Neural progenitor cell (in vitro differentiated cells): ENCODE results near the gene C17orf100. TPM values are rescaled to one million over a fixed set of nuclear protein-coding genes. Genes with fewer than 3 reads are reported as not detected.

Source experiments
- DNase-seq: peaks from one replicate; pipeline ENCODE4 v3.0.0-alpha.2; 2016; ENCODE audit warnings: low spot score
- H2AFZ ChIP-seq: fragments of 200-600 bp; sonication (generic); replicated peaks from 2 replicates; pipeline ENCODE4 v1.6.1; 2016; ENCODE audit warnings: antibody characterized with exemption
- H3F3A ChIP-seq: fragments of 200-600 bp; sonication (generic); 2 replicates; pipeline ENCODE4 v1.6.1; 2016; ENCODE audit warnings: antibody characterized with exemption, low read depth
- H3K27ac ChIP-seq: fragments of 200-600 bp; sonication (generic); 2 replicates; pipeline ENCODE4 v1.5.1; 2016; ENCODE audit warnings: mild to moderate bottlenecking
- H3K27me3 ChIP-seq: fragments of 200-600 bp; sonication (generic); 2 replicates; pipeline ENCODE4 v1.6.1; 2016; ENCODE audit warnings: mild to moderate bottlenecking, moderate library complexity
- H3K36me3 ChIP-seq: fragments of 200-600 bp; sonication (generic); 2 replicates; pipeline ENCODE4 v1.5.1; 2016
- H3K4me1 ChIP-seq: fragments of 200-600 bp; sonication (generic); 2 replicates; pipeline ENCODE4 v1.6.1; 2016; ENCODE audit warnings: mixed run types
- H3K4me2 ChIP-seq: fragments of 200-600 bp; sonication (generic); 2 replicates; pipeline ENCODE4 v1.6.1; 2016
- H3K4me3 ChIP-seq: fragments of 200-600 bp; sonication (generic); 2 replicates; pipeline ENCODE4 v1.5.1; 2016
- H3K79me2 ChIP-seq: fragments of 200-600 bp; sonication (generic); 2 replicates; pipeline ENCODE4 v1.6.1; 2016; ENCODE audit warnings: low read depth
- H3K9ac ChIP-seq: fragments of 200-600 bp; sonication (generic); 2 replicates; pipeline ENCODE4 v1.6.1; 2016
- H3K9me3 ChIP-seq: fragments of 200-600 bp; sonication (generic); 2 replicates; pipeline ENCODE4 v1.5.1; 2016; ENCODE audit warnings: low read depth
- H4K20me1 ChIP-seq: fragments of 200-600 bp; sonication (generic); 2 replicates; pipeline ENCODE4 v1.6.1; 2016; ENCODE audit warnings: low read depth
- H3K27ac Mint-ChIP-seq: 3 replicates; pipeline ENCODE4 v1.8.0; 2021; ENCODE audit warnings: mixed read lengths
- H3K27me3 Mint-ChIP-seq: 2 replicates; pipeline ENCODE4 v1.8.0; 2022; ENCODE audit warnings: low read depth, mild to moderate bottlenecking, inconsistent platforms, moderate library complexity, mixed read lengths; ENCODE audit not compliant: insufficient read depth
- H3K36me3 Mint-ChIP-seq: 3 replicates; pipeline ENCODE4 v1.8.0; 2021; ENCODE audit warnings: mixed read lengths
- H3K4me1 Mint-ChIP-seq: 3 replicates; pipeline ENCODE4 v1.8.0; 2021; ENCODE audit warnings: mixed read lengths
- H3K4me3 Mint-ChIP-seq: 3 replicates; pipeline ENCODE4 v1.8.0; 2021; ENCODE audit warnings: mild to moderate bottlenecking, moderate library complexity, mixed read lengths
- H3K9me3 Mint-ChIP-seq: 3 replicates; pipeline ENCODE4 v1.8.0; 2020; ENCODE audit warnings: mixed read lengths
- EZH2 ChIP-seq: fragments of 200-600 bp; sonication (generic); IDR thresholded peaks from 2 replicates; pipeline ENCODE4 v1.6.1; 2017; ENCODE audit warnings: antibody characterized with exemption, mild to moderate bottlenecking, moderate library complexity
- EZH2phosphoT487 ChIP-seq: fragments of 200-600 bp; sonication (generic); IDR thresholded peaks from 2 replicates; pipeline ENCODE4 v1.6.1; 2017; ENCODE audit warnings: antibody characterized with exemption
- total RNA-seq: library from RNA; depleted of rRNA; stranded (reverse); fragments of >200 nt; gene quantifications from 2 replicates; pipeline ENCODE4 v1.2.3, GENCODE V29; 2015; ENCODE audit warnings: low replicate concordance
- TF ChIP-seq, protein P1 (sequence below): fragments of 200-600 bp; sonication (generic); IDR thresholded peaks from 2 replicates; pipeline ENCODE4 v1.5.1; 2017; ENCODE audit warnings: antibody characterized with exemption, mild to moderate bottlenecking

The C17orf100 gene
- total RNA-seq, 1 donor from 2014 or later, result 3.8 TPM

DNA sequence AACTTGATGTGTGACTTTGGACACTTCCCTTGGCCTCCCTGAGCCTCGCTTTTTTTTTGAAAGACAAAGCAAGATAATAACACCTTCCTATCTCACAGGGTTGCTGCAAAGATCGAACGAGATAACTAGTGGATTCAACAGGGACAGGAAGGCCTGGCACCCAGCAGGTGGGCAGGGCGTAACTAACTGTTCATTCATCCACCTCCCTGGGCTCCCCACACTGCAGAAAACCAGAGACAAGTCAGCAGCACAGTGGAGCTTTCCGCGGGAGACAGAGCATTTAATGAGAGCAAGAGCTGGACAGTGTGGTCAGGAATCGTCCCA lies 32.9 kb downstream of the C17orf100 start:
- Mint-ChIP-seq H3K36me3 (no peaks in the 10 kb centered on the region), H3K4me3 (no peak overlapping the region), H3K27ac (peak overlapping the region; percentile 7), H3K9me3 (no peaks in the 10 kb centered on the region), H3K4me1 (peaks cover 3% of the 10 kb centered on the region), H3K27me3 (peaks cover 11% of the 10 kb centered on the region)
- H3K27me3 ChIP-seq, result no peaks in the 10 kb centered on the region
- H3K4me2 ChIP-seq, result no peak overlapping the region
- no peak overlapping the region for H3K27ac ChIP-seq
- no peak overlapping the region for H2AFZ ChIP-seq
- no peak overlapping the region for H3K4me3 ChIP-seq
- DNase-seq, result no peak
- H3K4me1 ChIP-seq, result no peaks in the 10 kb centered on the region
- H3K9me3 ChIP-seq, result no peaks in the 10 kb centered on the region
- H3K36me3 ChIP-seq, result no peaks in the 10 kb centered on the region
- H3K79me2 ChIP-seq, result no peaks in the 10 kb centered on the region
- TF ChIP-seq EZH2, result no peak
- TF ChIP-seq, protein P1, sequence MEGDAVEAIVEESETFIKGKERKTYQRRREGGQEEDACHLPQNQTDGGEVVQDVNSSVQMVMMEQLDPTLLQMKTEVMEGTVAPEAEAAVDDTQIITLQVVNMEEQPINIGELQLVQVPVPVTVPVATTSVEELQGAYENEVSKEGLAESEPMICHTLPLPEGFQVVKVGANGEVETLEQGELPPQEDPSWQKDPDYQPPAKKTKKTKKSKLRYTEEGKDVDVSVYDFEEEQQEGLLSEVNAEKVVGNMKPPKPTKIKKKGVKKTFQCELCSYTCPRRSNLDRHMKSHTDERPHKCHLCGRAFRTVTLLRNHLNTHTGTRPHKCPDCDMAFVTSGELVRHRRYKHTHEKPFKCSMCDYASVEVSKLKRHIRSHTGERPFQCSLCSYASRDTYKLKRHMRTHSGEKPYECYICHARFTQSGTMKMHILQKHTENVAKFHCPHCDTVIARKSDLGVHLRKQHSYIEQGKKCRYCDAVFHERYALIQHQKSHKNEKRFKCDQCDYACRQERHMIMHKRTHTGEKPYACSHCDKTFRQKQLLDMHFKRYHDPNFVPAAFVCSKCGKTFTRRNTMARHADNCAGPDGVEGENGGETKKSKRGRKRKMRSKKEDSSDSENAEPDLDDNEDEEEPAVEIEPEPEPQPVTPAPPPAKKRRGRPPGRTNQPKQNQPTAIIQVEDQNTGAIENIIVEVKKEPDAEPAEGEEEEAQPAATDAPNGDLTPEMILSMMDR, result no peak
- no peak for TF ChIP-seq EZH2phosphoT487
- no peaks in the 10 kb centered on the region for H4K20me1 ChIP-seq
- no peaks in the 10 kb centered on the region for H3F3A ChIP-seq
- H3K9ac ChIP-seq, result no peak overlapping the region

DNA sequence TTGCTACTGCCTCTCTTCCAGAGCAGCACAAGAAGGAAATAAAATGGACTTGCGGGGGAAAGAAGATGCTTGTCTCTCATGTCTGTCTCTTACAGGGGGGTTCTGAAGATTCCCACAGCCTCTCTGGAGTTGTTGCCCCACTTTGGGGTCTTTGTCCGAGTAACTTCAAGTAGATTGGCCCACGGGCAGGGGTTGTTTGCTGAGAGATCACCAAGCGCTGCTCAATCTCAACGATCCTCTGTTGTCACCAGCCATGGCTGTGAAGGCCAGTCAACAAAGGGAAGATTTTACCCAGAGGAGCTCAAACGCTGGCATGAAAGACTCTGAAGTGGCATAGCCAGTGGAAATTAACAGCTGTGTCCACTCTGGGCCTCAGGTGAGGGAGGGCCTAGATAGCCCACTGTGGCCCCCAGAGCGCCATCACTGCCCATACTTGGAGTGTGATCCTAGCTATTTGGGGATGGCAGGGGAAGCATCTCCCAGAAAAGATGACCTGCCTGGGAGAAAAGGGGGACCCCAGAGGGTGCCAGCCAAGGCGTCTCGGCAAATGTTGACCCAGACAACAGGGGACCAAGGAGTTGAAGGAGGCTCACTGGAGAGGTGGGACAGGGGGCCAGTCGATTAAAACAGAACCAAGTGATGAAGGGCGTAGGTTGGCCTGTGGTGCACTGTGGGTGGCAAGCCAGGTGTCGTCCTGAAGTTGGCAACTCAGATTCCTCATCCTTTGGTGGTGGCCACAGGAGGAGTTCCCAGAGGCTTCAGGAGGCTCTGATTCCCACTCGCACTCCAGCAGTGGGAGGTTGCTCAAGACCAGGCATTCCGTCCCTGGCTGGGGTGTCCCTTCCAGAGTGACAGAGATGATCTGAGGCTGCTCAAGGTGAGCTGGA lies 33.6 kb downstream of the C17orf100 start:
- H4K20me1 ChIP-seq, result no peaks in the 10 kb centered on the region

DNA sequence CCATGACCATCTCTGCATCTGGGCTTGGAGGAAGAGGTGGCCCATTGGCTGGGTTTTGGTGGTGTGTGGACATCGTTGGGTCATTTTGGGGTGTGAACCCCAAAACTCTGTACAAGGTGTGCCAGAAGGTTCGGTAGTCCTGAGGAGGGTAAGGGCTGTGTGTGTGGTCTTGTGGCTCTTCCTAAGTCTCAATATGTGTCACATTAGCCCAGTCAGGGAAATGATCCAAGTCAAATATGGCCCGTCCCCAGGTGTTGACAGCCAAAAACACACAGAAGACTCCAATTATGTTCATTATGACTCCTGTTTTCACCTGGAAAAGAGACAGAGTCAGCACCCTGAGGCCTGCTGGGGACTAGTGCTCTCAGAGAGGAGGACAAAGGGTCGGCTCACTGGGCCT lies 34.5 kb downstream of the C17orf100 start:
- Mint-ChIP-seq H3K9me3 (no peaks in the 10 kb centered on the region), H3K27ac (no peak overlapping the region), H3K27me3 (peaks cover 14% of the 10 kb centered on the region), H3K36me3 (no peaks in the 10 kb centered on the region), H3K4me1 (peaks cover 3% of the 10 kb centered on the region), H3K4me3 (no peak overlapping the region)
- H3K9ac ChIP-seq, result no peak overlapping the region
- H3K4me2 ChIP-seq, result no peak overlapping the region
- no peak overlapping the region for H2AFZ ChIP-seq
- H3K79me2 ChIP-seq, result no peaks in the 10 kb centered on the region
- H3K27ac ChIP-seq, result no peak overlapping the region
- H4K20me1 ChIP-seq, result no peaks in the 10 kb centered on the region
- no peaks in the 10 kb centered on the region for H3K36me3 ChIP-seq
- no peaks in the 10 kb centered on the region for H3K4me1 ChIP-seq
- H3K9me3 ChIP-seq, result no peaks in the 10 kb centered on the region
- no peak overlapping the region for H3K4me3 ChIP-seq
- no peak for DNase-seq
- TF ChIP-seq, protein P1, result no peak
- no peak for TF ChIP-seq EZH2phosphoT487
- no peak for TF ChIP-seq EZH2
- H3F3A ChIP-seq, result no peaks in the 10 kb centered on the region
- no peaks in the 10 kb centered on the region for H3K27me3 ChIP-seq

More for the DNA sequence above, 33.6 kb downstream of the C17orf100 start:
- Histone ChIP-seq H3K27me3 (no peaks in the 10 kb centered on the region), H3K9me3 (no peaks in the 10 kb centered on the region), H3K27ac (no peak overlapping the region), H3K4me1 (no peaks in the 10 kb centered on the region), H3K9ac (no peak overlapping the region), H3K36me3 (no peaks in the 10 kb centered on the region), H2AFZ (no peak overlapping the region), H3F3A (no peaks in the 10 kb centered on the region), H3K4me2 (no peak overlapping the region), H3K79me2 (no peaks in the 10 kb centered on the region), H3K4me3 (no peak overlapping the region)
- Mint-ChIP-seq H3K4me1 (peaks cover 3% of the 10 kb centered on the region), H3K36me3 (no peaks in the 10 kb centered on the region), H3K27me3 (peaks cover 12% of the 10 kb centered on the region), H3K9me3 (no peaks in the 10 kb centered on the region), H3K4me3 (no peak overlapping the region), H3K27ac (no peak overlapping the region)
- TF ChIP-seq EZH2phosphoT487 (no peak), EZH2 (no peak)
- TF ChIP-seq, protein P1, result no peak
- no peak for DNase-seq
